Osteocyte (in vitro differentiated cells): ENCODE measurements around the gene ZNF239. TPM values are rescaled to one million over a fixed set of nuclear protein-coding genes. Genes with fewer than 3 reads are reported as not detected.
"Not testable (repeated sequence)": the region's sequence is repeated elsewhere in the genome, so short reads cannot be mapped to it uniquely, and the experiment has no call there.

Source experiments
- DNase-seq: peaks from one replicate; pipeline ENCODE4 v3.0.0; 2021; ENCODE audit warnings: mixed read lengths; ENCODE audit not compliant: unreplicated experiment; ENCODE audit errors: extremely low spot score
- H3K27ac Mint-ChIP-seq: one replicate; pipeline ENCODE4 v1.8.0; 2021; ENCODE audit warnings: mild to moderate bottlenecking, mixed read lengths; ENCODE audit not compliant: unreplicated experiment
- H3K27me3 Mint-ChIP-seq: one replicate; pipeline ENCODE4 v1.8.0; 2021; ENCODE audit warnings: mixed read lengths; ENCODE audit not compliant: unreplicated experiment
- H3K36me3 Mint-ChIP-seq: one replicate; pipeline ENCODE4 v1.8.0; 2021; ENCODE audit warnings: mixed read lengths; ENCODE audit not compliant: unreplicated experiment
- H3K4me1 Mint-ChIP-seq: one replicate; pipeline ENCODE4 v1.8.0; 2021; ENCODE audit warnings: mixed read lengths; ENCODE audit not compliant: unreplicated experiment
- H3K4me3 Mint-ChIP-seq: one replicate; pipeline ENCODE4 v1.8.0; 2021; ENCODE audit warnings: mild to moderate bottlenecking, moderate library complexity, mixed read lengths; ENCODE audit not compliant: unreplicated experiment
- H3K9me3 Mint-ChIP-seq: one replicate; pipeline ENCODE4 v1.8.0; 2021; ENCODE audit warnings: mixed read lengths; ENCODE audit not compliant: unreplicated experiment
- CTCF ChIP-seq: fragments of 200-600 bp; sonication (generic); IDR thresholded peaks from 2 replicates; pipeline ENCODE4 v1.5.0; 2021; ENCODE audit warnings: antibody characterized with exemption, mild to moderate bottlenecking, moderate library complexity
- total RNA-seq: library from RNA; stranded (reverse); gene quantifications from 2 replicates; pipeline ENCODE4 v1.2.1, GENCODE V29; 2021

The ZNF239 gene
- total RNA-seq, 1 donor from 2014 or later: 3.7 TPM

- peaks cover 24% of the 10 kb centered on the region for H3K27me3 Mint-ChIP-seq
- H3K27ac Mint-ChIP-seq: no peak overlapping the region
- no peak for TF ChIP-seq CTCF
These were observed 17.0 kb upstream of the ZNF239 start for GRCh38 chr10:43591303-43591904.

GRCh38 chr10:43586730-43587115 lies 12.3 kb upstream of the ZNF239 start:
- not testable (repeated sequence) for H3K4me3 Mint-ChIP-seq, H3K9me3 Mint-ChIP-seq, H3K4me1 Mint-ChIP-seq, H3K27ac Mint-ChIP-seq, H3K36me3 Mint-ChIP-seq
- H3K27me3 Mint-ChIP-seq: peaks cover 36% of the 10 kb centered on the region
- peak; percentile 15 for DNase-seq

More at GRCh38 chr10:43591303-43591904, 17.0 kb upstream of the ZNF239 start:
- Mint-ChIP-seq H3K4me3 (no peak overlapping the region), H3K9me3 (peaks cover 5% of the 10 kb centered on the region), H3K4me1 (peaks cover 13% of the 10 kb centered on the region), H3K36me3 (no peaks in the 10 kb centered on the region)
- peak; percentile 11 for DNase-seq

GRCh38 chr10:43585981-43586729 lies 11.7 kb upstream of the ZNF239 start:
- H3K9me3 Mint-ChIP-seq: peaks cover 5% of the 10 kb centered on the region
- no peaks in the 10 kb centered on the region for H3K36me3 Mint-ChIP-seq
- peaks cover 38% of the 10 kb centered on the region for H3K27me3 Mint-ChIP-seq
- H3K27ac Mint-ChIP-seq: no peak overlapping the region
- no peak overlapping the region for H3K4me3 Mint-ChIP-seq
- DNase-seq: peak; percentile 46
- H3K4me1 Mint-ChIP-seq: no peaks in the 10 kb centered on the region
- TF ChIP-seq CTCF: no peak

- DNase-seq: peak; percentile 27
- Mint-ChIP-seq H3K27ac (no peak overlapping the region), H3K36me3 (no peaks in the 10 kb centered on the region), H3K9me3 (peaks cover 3% of the 10 kb centered on the region), H3K4me3 (no peak overlapping the region), H3K4me1 (no peaks in the 10 kb centered on the region), H3K27me3 (peaks cover 45% of the 10 kb centered on the region)
- TF ChIP-seq CTCF: no peak
These were observed 10.6 kb upstream of the ZNF239 start for GRCh38 chr10:43585046-43585445.

GRCh38 chr10:43584051-43584450 lies 9.6 kb upstream of the ZNF239 start:
- H3K4me1 Mint-ChIP-seq: no peaks in the 10 kb centered on the region
- no peak for TF ChIP-seq CTCF
- no peaks in the 10 kb centered on the region for H3K9me3 Mint-ChIP-seq
- peaks cover 53% of the 10 kb centered on the region for H3K27me3 Mint-ChIP-seq
- no peak for DNase-seq
- no peak overlapping the region for H3K4me3 Mint-ChIP-seq
- no peaks in the 10 kb centered on the region for H3K36me3 Mint-ChIP-seq
- no peak overlapping the region for H3K27ac Mint-ChIP-seq
